Measurements from ENCODE around the gene ARID1A. TPM values are rescaled to one million over a fixed set of nuclear protein-coding genes. Genes with fewer than 3 reads are reported as not detected.

ARID1A gene
- total and polyA plus RNA-seq, 9 of the 15 experiments (the other 6 are each of a cell fraction or from before 2014, with no cell fraction given), result 8.3 to 88.3 (median 22.5) TPM

GRCh38 chr1:26695356-26696118 is at the start of gene ARID1A (continued):
- TF ChIP-seq, protein P1, sequence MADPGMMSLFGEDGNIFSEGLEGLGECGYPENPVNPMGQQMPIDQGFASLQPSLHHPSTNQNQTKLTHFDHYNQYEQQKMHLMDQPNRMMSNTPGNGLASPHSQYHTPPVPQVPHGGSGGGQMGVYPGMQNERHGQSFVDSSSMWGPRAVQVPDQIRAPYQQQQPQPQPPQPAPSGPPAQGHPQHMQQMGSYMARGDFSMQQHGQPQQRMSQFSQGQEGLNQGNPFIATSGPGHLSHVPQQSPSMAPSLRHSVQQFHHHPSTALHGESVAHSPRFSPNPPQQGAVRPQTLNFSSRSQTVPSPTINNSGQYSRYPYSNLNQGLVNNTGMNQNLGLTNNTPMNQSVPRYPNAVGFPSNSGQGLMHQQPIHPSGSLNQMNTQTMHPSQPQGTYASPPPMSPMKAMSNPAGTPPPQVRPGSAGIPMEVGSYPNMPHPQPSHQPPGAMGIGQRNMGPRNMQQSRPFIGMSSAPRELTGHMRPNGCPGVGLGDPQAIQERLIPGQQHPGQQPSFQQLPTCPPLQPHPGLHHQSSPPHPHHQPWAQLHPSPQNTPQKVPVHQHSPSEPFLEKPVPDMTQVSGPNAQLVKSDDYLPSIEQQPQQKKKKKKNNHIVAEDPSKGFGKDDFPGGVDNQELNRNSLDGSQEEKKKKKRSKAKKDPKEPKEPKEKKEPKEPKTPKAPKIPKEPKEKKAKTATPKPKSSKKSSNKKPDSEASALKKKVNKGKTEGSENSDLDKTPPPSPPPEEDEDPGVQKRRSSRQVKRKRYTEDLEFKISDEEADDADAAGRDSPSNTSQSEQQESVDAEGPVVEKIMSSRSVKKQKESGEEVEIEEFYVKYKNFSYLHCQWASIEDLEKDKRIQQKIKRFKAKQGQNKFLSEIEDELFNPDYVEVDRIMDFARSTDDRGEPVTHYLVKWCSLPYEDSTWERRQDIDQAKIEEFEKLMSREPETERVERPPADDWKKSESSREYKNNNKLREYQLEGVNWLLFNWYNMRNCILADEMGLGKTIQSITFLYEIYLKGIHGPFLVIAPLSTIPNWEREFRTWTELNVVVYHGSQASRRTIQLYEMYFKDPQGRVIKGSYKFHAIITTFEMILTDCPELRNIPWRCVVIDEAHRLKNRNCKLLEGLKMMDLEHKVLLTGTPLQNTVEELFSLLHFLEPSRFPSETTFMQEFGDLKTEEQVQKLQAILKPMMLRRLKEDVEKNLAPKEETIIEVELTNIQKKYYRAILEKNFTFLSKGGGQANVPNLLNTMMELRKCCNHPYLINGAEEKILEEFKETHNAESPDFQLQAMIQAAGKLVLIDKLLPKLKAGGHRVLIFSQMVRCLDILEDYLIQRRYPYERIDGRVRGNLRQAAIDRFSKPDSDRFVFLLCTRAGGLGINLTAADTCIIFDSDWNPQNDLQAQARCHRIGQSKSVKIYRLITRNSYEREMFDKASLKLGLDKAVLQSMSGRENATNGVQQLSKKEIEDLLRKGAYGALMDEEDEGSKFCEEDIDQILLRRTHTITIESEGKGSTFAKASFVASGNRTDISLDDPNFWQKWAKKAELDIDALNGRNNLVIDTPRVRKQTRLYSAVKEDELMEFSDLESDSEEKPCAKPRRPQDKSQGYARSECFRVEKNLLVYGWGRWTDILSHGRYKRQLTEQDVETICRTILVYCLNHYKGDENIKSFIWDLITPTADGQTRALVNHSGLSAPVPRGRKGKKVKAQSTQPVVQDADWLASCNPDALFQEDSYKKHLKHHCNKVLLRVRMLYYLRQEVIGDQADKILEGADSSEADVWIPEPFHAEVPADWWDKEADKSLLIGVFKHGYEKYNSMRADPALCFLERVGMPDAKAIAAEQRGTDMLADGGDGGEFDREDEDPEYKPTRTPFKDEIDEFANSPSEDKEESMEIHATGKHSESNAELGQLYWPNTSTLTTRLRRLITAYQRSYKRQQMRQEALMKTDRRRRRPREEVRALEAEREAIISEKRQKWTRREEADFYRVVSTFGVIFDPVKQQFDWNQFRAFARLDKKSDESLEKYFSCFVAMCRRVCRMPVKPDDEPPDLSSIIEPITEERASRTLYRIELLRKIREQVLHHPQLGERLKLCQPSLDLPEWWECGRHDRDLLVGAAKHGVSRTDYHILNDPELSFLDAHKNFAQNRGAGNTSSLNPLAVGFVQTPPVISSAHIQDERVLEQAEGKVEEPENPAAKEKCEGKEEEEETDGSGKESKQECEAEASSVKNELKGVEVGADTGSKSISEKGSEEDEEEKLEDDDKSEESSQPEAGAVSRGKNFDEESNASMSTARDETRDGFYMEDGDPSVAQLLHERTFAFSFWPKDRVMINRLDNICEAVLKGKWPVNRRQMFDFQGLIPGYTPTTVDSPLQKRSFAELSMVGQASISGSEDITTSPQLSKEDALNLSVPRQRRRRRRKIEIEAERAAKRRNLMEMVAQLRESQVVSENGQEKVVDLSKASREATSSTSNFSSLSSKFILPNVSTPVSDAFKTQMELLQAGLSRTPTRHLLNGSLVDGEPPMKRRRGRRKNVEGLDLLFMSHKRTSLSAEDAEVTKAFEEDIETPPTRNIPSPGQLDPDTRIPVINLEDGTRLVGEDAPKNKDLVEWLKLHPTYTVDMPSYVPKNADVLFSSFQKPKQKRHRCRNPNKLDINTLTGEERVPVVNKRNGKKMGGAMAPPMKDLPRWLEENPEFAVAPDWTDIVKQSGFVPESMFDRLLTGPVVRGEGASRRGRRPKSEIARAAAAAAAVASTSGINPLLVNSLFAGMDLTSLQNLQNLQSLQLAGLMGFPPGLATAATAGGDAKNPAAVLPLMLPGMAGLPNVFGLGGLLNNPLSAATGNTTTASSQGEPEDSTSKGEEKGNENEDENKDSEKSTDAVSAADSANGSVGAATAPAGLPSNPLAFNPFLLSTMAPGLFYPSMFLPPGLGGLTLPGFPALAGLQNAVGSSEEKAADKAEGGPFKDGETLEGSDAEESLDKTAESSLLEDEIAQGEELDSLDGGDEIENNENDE (IDR thresholded peaks at IDR 0.05; ENCODE audit: low read depth, low read length), result no peak
- TF ChIP-seq MTA3 (IDR thresholded peaks at IDR 0.05; ENCODE audit: borderline replicate concordance) (peak; percentile 96), KAT8 (IDR thresholded peaks at IDR 0.05; ENCODE audit: low read depth) (no peak), PML (IDR thresholded peaks at IDR 0.05; ENCODE audit: low read length) (peak; percentile 62), JUNB (CRISPR knock-in tag; conservative IDR thresholded peaks at IDR 0.05) (0 out of 2 replicates have a peak, but pooled peaks have one; percentile 41), ZFP1 (CRISPR knock-in tag; IDR thresholded peaks at IDR 0.05) (no peak), CBFB (CRISPR knock-in tag; IDR thresholded peaks at IDR 0.05) (peak; percentile 79; the same call in 1 of the 2 replicates), ZNF217 (CRISPR knock-in tag; IDR thresholded peaks at IDR 0.05) (no peak), GATAD2B (IDR thresholded peaks at IDR 0.05; ENCODE audit: borderline replicate concordance) (peak; percentile 95), E2F5 (CRISPR knock-in tag; IDR thresholded peaks at IDR 0.05) (peak; percentile 96; the same call in 1 of the 2 replicates), EHMT2 (IDR thresholded peaks at IDR 0.05) (no peak), SREBF1 (IDR thresholded peaks at IDR 0.05; ENCODE audit: borderline replicate concordance, low read depth, low read length) (0 out of 2 replicates have a peak, but pooled peaks have one; percentile 48), HDAC3 (IDR thresholded peaks at IDR 0.05; ENCODE audit: borderline replicate concordance, partially characterized antibody) (peak; percentile 98)
- TF ChIP-seq, protein P2, sequence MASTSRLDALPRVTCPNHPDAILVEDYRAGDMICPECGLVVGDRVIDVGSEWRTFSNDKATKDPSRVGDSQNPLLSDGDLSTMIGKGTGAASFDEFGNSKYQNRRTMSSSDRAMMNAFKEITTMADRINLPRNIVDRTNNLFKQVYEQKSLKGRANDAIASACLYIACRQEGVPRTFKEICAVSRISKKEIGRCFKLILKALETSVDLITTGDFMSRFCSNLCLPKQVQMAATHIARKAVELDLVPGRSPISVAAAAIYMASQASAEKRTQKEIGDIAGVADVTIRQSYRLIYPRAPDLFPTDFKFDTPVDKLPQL (IDR thresholded peaks at IDR 0.05; ENCODE audit: extremely low read depth, insufficient read length), result no peak

Data from K562 (cell line).